ENCODE results near the gene PAQR8. TPM values are rescaled to one million over a fixed set of nuclear protein-coding genes. Genes with fewer than 3 reads are reported as not detected.
A peak's percentile ranks its signal among the peaks of the same experiment; 100 is the strongest.

PAQR8 gene
- total and polyA plus RNA-seq, 3 experiments from 2014 or later = 10.2 to 17.9 (median 11.7) TPM

DNA sequence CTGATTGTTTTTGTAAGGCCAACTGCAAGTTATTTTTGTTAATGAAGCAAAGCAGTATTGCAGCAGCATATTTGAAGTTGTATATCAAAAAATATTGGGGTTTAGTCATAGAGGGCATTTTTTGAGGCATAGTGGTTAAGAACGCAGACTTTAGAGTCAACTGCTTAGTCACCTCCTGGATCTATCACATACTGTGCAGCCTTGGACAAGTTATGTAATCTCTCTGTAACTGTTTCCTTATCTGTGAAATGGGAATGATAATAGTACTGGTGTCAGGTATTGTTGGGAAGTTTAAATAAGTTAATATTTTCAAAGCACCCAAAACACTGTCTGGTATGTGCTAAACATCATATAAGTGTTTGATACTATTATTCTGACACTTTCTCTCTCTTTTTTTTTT is 31.0 kb downstream of the PAQR8 start:
- no peaks in the 10 kb centered on the region for H3K36me3 ChIP-seq (ENCODE audit: insufficient read depth, low read length)
- H3K27me3 ChIP-seq (ENCODE audit: insufficient read depth, low read length, poor library complexity, severe bottlenecking) = no peaks in the 10 kb centered on the region
- ChIA-PET POLR2A (interaction anchor here (1.0 to 1.2 kb wide), 2 partner anchors 9 to 31 kb away, joined by 8 to 10 read pairs; partner anchors contain the start of gene PAQR8), CTCF (interaction anchor here (1.0 to 1.9 kb wide), 4 partner anchors 8 to 86 kb away, joined by 4 to 6 read pairs (median 4); partner anchors contain the start of genes EFHC1 and PAQR8)
- peaks cover 98% of the 10 kb centered on the region for H3K4me1 ChIP-seq (ENCODE audit: insufficient read depth, low read length)
- Mint-ChIP-seq H3K27me3 (no peaks in the 10 kb centered on the region), H3K4me1 (peaks cover 87 to 96% (median 93%) of the 10 kb centered on the region in 3 donors), H3K9me3 (no peaks in the 10 kb centered on the region), H3K4me3 (peak overlapping the region in 3 of 7 donors; percentile 18 to 51 (median 42)), H3K27ac (peak overlapping the region; percentile 6 to 98 (median 92)), H3K36me3 (peaks cover 0 to 3% (median 0%) of the 10 kb centered on the region in 3 donors)
- H3K4me3 ChIP-seq (ENCODE audit: low read length) = no peak overlapping the region
- no peak for DNase-seq
- no peak overlapping the region for H3K27ac ChIP-seq (ENCODE audit: low read depth, low read length)
- no peaks in the 10 kb centered on the region for H3K9me3 ChIP-seq (ENCODE audit: low read length)

- Histone ChIP-seq H3K36me3 (ENCODE audit: insufficient read depth, low read length) (no peaks in the 10 kb centered on the region), H3K4me1 (ENCODE audit: insufficient read depth, low read length) (peaks cover 98% of the 10 kb centered on the region), H3K4me3 (ENCODE audit: low read length) (peak overlapping the region; percentile 36), H3K27me3 (ENCODE audit: insufficient read depth, low read length, poor library complexity, severe bottlenecking) (no peaks in the 10 kb centered on the region), H3K9me3 (ENCODE audit: low read length) (no peaks in the 10 kb centered on the region), H3K27ac (ENCODE audit: low read depth, low read length) (peak overlapping the region; percentile 38)
- CTCF ChIA-PET = interaction anchor here (1.0 to 1.6 kb wide), 2 partner anchors 16 to 108 kb away, joined by 3 to 7 read pairs; no protein-coding TSS in a partner anchor
- Mint-ChIP-seq H3K4me1 (peaks cover 83 to 98% (median 96%) of the 10 kb centered on the region in 3 donors), H3K27ac (peak overlapping the region; percentile 86 to 98 (median 92)), H3K4me3 (peak overlapping the region; percentile 25 to 74 (median 65)), H3K36me3 (peaks cover 0 to 3% (median 0%) of the 10 kb centered on the region in 3 donors), H3K27me3 (no peaks in the 10 kb centered on the region), H3K9me3 (no peaks in the 10 kb centered on the region)
- peak in 1 of 5 donors; percentile 30 for DNase-seq
- POLR2A ChIA-PET = interaction anchor here (0.5 to 1.2 kb wide), 2 partner anchors 32 to 87 kb away, joined by 3 to 7 read pairs; partner anchors contain the start of gene PAQR8
Observed at GRCh38 chr6:52393780-52394179, 31.8 kb downstream of the PAQR8 start.

DNA sequence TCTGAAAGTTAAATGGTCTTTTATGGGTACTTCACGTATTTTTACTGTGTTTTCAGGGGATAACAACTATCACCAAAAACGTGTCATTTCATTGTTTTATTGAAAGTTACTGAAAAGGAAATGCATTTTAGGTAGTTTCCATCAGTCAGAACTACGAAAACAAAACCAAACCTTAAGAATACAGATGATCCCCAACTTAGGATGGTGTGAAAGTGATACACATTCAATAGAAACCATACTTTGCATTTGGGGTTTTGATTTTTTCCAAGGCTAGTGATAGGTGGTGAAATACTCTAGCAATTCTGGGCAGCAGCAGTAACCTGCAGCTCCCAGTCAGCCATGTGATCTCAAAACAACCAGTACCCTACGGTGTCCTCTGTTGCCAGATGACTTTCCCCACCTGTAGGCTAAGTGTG is 32.3 kb downstream of the PAQR8 start:
- peaks cover 0 to 3% (median 0%) of the 10 kb centered on the region in 3 donors for H3K36me3 Mint-ChIP-seq
- H3K4me3 ChIP-seq (ENCODE audit: low read length) = peak overlapping the region; percentile 36
- POLR2A ChIA-PET = interaction anchor here (0.5 to 1.2 kb wide), 3 partner anchors 32 to 109 kb away, joined by 3 to 7 read pairs (median 3); partner anchors contain the start of genes MCM3 and PAQR8
- H3K27me3 ChIP-seq (ENCODE audit: insufficient read depth, low read length, poor library complexity, severe bottlenecking) = no peaks in the 10 kb centered on the region
- no peaks in the 10 kb centered on the region for H3K9me3 Mint-ChIP-seq
- H3K27me3 Mint-ChIP-seq = no peaks in the 10 kb centered on the region
- H3K36me3 ChIP-seq (ENCODE audit: insufficient read depth, low read length) = no peaks in the 10 kb centered on the region
- H3K27ac ChIP-seq (ENCODE audit: low read depth, low read length) = peak overlapping the region; percentile 38
- H3K4me1 ChIP-seq (ENCODE audit: insufficient read depth, low read length) = peaks cover 98% of the 10 kb centered on the region
- peak overlapping the region; percentile 25 to 74 (median 65) for H3K4me3 Mint-ChIP-seq
- CTCF ChIA-PET = interaction anchor here (1.0 to 1.6 kb wide), 2 partner anchors 16 to 108 kb away, joined by 3 to 7 read pairs; no protein-coding TSS in a partner anchor
- H3K27ac Mint-ChIP-seq = peak overlapping the region; percentile 86 to 98 (median 92)
- peaks cover 83 to 98% (median 96%) of the 10 kb centered on the region in 3 donors for H3K4me1 Mint-ChIP-seq
- DNase-seq = peak in 3 of 5 donors; percentile 40 to 54 (median 52)
- no peaks in the 10 kb centered on the region for H3K9me3 ChIP-seq (ENCODE audit: low read length)

DNA sequence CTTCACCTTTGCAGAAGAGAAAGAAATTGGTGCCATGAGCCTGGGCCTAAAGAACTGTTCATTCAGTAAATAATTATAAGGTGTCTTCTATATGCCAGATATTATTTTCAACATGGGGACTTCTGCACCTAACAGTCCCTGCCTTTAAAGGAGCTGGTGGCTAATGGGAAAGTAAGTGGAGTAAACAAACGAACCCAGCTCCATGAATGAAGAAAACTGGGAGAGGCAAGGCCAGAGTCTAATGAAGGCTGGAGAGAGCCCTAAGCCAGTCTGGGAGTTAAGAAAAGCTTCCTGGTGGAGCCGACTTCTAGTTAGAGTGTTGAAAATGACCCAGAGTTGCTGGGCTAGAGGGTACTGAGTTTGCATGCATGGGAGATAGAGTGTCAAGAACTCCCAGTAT is 34.0 kb downstream of the PAQR8 start:
- peaks cover 98% of the 10 kb centered on the region for H3K4me1 ChIP-seq (ENCODE audit: insufficient read depth, low read length)

GRCh38 chr6:52399511-52400312 is 37.8 kb downstream of the PAQR8 start:
- no peak overlapping the region for H3K27ac ChIP-seq (ENCODE audit: low read depth, low read length)
- POLR2A ChIA-PET = interaction anchor here (0.6 to 3.4 kb wide), 6 partner anchors 10 to 115 kb away, joined by 3 to 15 read pairs (median 6); partner anchors contain the start of genes MCM3 and PAQR8

More for the DNA sequence above, 34.0 kb downstream of the PAQR8 start:
- Histone ChIP-seq H3K4me3 (ENCODE audit: low read length) (no peak overlapping the region), H3K36me3 (ENCODE audit: insufficient read depth, low read length) (no peaks in the 10 kb centered on the region), H3K9me3 (ENCODE audit: low read length) (no peaks in the 10 kb centered on the region), H3K27ac (ENCODE audit: low read depth, low read length) (no peak overlapping the region), H3K27me3 (ENCODE audit: insufficient read depth, low read length, poor library complexity, severe bottlenecking) (no peaks in the 10 kb centered on the region)
- Mint-ChIP-seq H3K27me3 (no peaks in the 10 kb centered on the region), H3K36me3 (peaks cover 0 to 3% (median 0%) of the 10 kb centered on the region in 3 donors), H3K4me3 (peak overlapping the region in 3 of 7 donors; percentile 13 to 79 (median 71)), H3K27ac (peak overlapping the region; percentile 87 to 98 (median 92)), H3K9me3 (no peaks in the 10 kb centered on the region), H3K4me1 (peaks cover 83 to 98% (median 96%) of the 10 kb centered on the region in 3 donors)
- no peak for DNase-seq
- ChIA-PET POLR2A (interaction anchor here (2.9 kb wide), 1 partner anchor 34 kb away, joined by 17 read pairs; the partner anchor contains the start of gene PAQR8), CTCF (interaction anchor here (1.4 to 9.5 kb wide), 4 partner anchors 12 to 111 kb away, joined by 3 to 138 read pairs (median 26); partner anchors contain the start of genes MCM3 and PAQR8)

DNA sequence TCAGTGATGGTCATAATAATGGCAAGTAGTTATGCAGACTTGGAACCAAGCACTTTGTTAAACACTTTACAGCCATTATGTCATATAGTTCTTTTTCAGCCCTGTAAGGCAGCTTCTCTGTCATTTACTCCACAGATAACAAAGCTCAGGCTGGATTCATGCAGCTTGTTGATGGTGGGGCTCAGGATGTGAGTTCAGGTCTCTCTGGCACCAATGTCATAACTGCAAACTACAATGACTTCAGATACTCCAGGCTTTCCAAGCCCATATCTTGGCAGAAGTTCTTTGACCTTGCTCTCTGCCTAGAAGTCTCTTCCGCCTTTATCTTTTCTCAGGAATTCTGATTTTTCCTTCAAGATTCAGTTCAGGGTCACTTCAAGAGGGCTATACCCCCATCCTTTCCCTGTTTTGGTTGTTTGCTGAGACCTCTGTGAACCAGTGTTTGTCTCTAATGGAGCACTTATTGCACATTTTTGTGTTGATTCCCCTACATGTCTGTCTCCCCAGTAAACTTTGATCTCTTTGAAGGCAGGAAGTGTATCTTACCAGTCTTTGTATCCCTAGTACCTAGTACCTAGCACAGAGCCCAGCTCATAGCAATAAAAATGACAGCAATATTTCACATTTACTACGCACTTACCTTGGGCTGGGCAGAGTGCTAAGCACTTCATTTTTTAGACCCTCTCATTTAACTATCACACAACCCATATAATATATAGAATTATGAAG is 38.5 kb downstream of the PAQR8 start:
- no peaks in the 10 kb centered on the region for H3K27me3 Mint-ChIP-seq
- ChIA-PET POLR2A (interaction anchor here (0.6 to 3.4 kb wide), 7 partner anchors 10 to 115 kb away, joined by 3 to 15 read pairs (median 5); partner anchors contain the start of genes MCM3 and PAQR8), CTCF (interaction anchor here (0.8 to 9.5 kb wide), 22 partner anchors 7 to 262 kb away, joined by 3 to 138 read pairs (median 4); partner anchors contain the start of genes EFHC1, MCM3 and PAQR8)
- H3K36me3 Mint-ChIP-seq = peaks cover 6 to 31% (median 12%) of the 10 kb centered on the region in 3 donors
- H3K4me1 Mint-ChIP-seq = peaks cover 53 to 67% (median 57%) of the 10 kb centered on the region in 3 donors
- Histone ChIP-seq H3K4me1 (ENCODE audit: insufficient read depth, low read length) (peaks cover 60% of the 10 kb centered on the region), H3K27ac (ENCODE audit: low read depth, low read length) (no peak overlapping the region), H3K36me3 (ENCODE audit: insufficient read depth, low read length) (peaks cover 14% of the 10 kb centered on the region), H3K27me3 (ENCODE audit: insufficient read depth, low read length, poor library complexity, severe bottlenecking) (no peaks in the 10 kb centered on the region), H3K4me3 (ENCODE audit: low read length) (no peak overlapping the region), H3K9me3 (ENCODE audit: low read length) (no peaks in the 10 kb centered on the region)
- peak in 1 of 5 donors; percentile 46 for DNase-seq
- peak overlapping the region in 4 of 7 donors; percentile 27 to 79 (median 58) for H3K4me3 Mint-ChIP-seq
- peak overlapping the region in 7 of 8 donors; percentile 87 to 98 (median 92) for H3K27ac Mint-ChIP-seq
- no peaks in the 10 kb centered on the region for H3K9me3 Mint-ChIP-seq

More at GRCh38 chr6:52399511-52400312, 37.8 kb downstream of the PAQR8 start:
- DNase-seq = peak in 2 of 5 donors; percentile 30 to 61
- H3K4me1 ChIP-seq (ENCODE audit: insufficient read depth, low read length) = peaks cover 68% of the 10 kb centered on the region
- Mint-ChIP-seq H3K27ac (peak overlapping the region; percentile 87 to 98 (median 92)), H3K36me3 (peaks cover 6 to 24% (median 12%) of the 10 kb centered on the region in 3 donors), H3K4me1 (peaks cover 58 to 74% (median 63%) of the 10 kb centered on the region in 3 donors), H3K9me3 (no peaks in the 10 kb centered on the region), H3K4me3 (peak overlapping the region in 5 of 7 donors; percentile 27 to 79 (median 54)), H3K27me3 (no peaks in the 10 kb centered on the region)
- no peaks in the 10 kb centered on the region for H3K9me3 ChIP-seq (ENCODE audit: low read length)
- CTCF ChIA-PET = interaction anchor here (0.8 to 9.5 kb wide), 22 partner anchors 8 to 263 kb away, joined by 3 to 138 read pairs (median 4); partner anchors contain the start of genes EFHC1, MCM3 and PAQR8
- peak overlapping the region; percentile 6 for H3K4me3 ChIP-seq (ENCODE audit: low read length)
- H3K27me3 ChIP-seq (ENCODE audit: insufficient read depth, low read length, poor library complexity, severe bottlenecking) = no peaks in the 10 kb centered on the region
- peaks cover 14% of the 10 kb centered on the region for H3K36me3 ChIP-seq (ENCODE audit: insufficient read depth, low read length)

DNA sequence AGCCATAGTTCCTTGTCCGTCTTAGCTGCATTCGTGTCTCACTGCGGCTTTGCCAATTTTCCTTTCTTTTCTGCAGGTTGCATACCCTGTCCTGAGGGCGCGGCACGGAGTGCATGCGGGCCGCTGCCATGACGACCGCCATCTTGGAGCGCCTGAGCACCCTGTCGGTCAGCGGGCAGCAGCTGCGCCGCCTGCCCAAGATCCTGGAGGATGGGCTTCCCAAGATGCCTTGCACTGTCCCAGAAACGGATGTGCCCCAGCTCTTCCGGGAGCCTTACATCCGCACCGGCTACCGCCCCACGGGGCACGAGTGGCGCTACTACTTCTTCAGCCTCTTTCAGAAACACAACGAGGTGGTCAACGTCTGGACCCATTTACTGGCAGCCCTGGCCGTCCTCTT is 41.1 kb downstream of the PAQR8 start:
- Mint-ChIP-seq H3K36me3 (peaks cover 6 to 38% (median 13%) of the 10 kb centered on the region in 3 donors), H3K9me3 (no peaks in the 10 kb centered on the region), H3K4me1 (peaks cover 31 to 46% (median 34%) of the 10 kb centered on the region in 3 donors), H3K4me3 (no peak overlapping the region), H3K27me3 (no peaks in the 10 kb centered on the region), H3K27ac (no peak overlapping the region)
- H3K4me3 ChIP-seq (ENCODE audit: low read length) = no peak overlapping the region
- no peak for DNase-seq
- no peaks in the 10 kb centered on the region for H3K27me3 ChIP-seq (ENCODE audit: insufficient read depth, low read length, poor library complexity, severe bottlenecking)
- ChIA-PET POLR2A (interaction anchor here (1.1 kb wide), 1 partner anchor 11 kb away, joined by 10 read pairs; no protein-coding TSS in a partner anchor), CTCF (interaction anchor here (2.0 to 9.5 kb wide), 3 partner anchors 14 to 118 kb away, joined by 9 to 138 read pairs (median 69); partner anchors contain the start of genes MCM3 and PAQR8)
- H3K9me3 ChIP-seq (ENCODE audit: low read length) = no peaks in the 10 kb centered on the region
- no peak overlapping the region for H3K27ac ChIP-seq (ENCODE audit: low read depth, low read length)
- H3K4me1 ChIP-seq (ENCODE audit: insufficient read depth, low read length) = peaks cover 35% of the 10 kb centered on the region
- peaks cover 14% of the 10 kb centered on the region for H3K36me3 ChIP-seq (ENCODE audit: insufficient read depth, low read length)

All from CD8-positive, alpha-beta memory T cell (primary cell).